GM18870 (cell line): Measurements from ENCODE around the gene RPP38.

Source experiments
- ATAC-seq: cut with Tn5 transposase; IDR thresholded peaks from one replicate; pipeline ENCODE4 v1.9.1; 2021; ENCODE audit warnings: moderate library complexity; ENCODE audit not compliant: unreplicated experiment

Gene RPP38, protein sequence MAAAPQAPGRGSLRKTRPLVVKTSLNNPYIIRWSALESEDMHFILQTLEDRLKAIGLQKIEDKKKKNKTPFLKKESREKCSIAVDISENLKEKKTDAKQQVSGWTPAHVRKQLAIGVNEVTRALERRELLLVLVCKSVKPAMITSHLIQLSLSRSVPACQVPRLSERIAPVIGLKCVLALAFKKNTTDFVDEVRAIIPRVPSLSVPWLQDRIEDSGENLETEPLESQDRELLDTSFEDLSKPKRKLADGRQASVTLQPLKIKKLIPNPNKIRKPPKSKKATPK

DNA sequence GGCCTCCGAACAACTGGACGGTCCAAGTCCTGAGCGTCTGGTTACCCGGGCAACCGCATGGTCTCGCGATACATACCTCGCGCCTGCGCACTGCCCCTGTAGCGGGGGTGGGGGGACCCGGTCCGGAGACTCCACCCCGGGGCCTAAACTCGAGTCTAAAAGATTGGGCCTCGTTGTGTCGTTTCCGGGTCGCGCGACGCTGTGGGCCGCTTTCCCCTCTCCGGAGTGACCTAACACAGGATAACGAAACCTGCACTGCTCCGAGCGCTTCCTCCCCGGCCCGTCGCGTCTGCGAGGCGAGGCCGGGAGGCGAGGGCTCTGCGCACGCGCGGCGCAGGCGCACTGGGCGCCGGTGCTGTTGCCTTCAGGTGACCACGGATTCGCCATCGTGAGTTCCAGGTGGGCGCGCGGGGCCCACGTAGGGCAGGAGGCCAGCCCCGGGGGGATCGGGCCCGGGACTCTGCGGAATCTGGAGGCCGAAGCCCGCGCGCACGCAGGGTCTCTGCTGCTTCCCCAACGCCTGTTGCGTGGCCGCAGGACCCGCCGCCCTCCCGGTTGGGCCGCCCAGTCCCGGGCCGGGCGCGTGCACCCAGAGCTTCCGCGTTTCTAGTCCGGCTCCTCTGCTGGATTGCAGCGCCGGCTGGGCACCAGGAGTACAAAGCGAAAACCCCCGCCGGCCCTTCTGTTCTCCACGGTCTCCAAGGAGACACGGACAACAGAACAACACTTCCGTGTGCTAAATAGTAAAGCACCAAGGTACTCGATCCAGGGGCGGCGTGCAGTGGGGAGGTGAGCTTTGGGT, at the start of gene RPP38:
Gene RPP38, plus strand, starts transcription at position 345 of the 802 bp plus-strand sequence. CDS start 5,960 bp downstream, outside the sequence.
- peak; percentile 89 for ATAC-seq

DNA sequence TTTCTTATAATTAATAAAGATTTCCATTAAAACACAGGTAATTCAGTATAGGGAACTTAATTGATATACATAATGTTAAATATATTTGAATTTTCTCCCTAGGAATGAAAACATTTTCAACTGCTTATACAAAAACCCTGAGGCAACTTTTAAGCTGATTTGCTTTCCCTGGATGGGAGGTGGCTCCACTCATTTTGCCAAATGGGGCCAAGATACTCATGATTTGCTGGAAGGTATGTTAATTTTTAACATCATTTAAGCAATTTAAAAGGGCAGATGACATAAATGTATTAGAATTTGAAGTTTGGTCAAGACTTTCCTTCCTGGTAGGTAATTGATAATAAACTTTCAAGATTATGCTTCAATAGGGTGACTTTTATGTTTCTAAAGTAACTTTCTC, 47.6 kb upstream of the RPP38 start:
- ATAC-seq = no peak

DNA sequence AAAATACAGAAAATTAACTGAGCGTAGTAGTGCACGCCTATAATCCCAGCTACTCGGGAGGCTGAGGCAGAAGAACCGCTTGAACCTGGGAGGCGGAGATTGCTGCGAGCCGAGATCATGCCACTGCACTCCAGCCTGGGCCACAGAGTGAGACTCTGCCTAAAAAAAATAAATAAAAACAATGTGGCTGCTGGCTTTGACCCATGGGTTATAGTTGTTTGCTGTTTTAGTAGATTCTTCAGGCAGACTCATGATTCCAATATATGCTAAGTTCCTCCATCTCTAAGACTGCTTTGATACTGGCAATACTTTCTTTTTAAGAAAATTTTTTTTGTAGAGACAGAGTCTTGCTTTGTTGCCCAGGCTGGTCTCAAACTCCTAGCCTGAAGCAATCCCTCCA, 45.0 kb upstream of the RPP38 start:
- no peak for ATAC-seq

DNA sequence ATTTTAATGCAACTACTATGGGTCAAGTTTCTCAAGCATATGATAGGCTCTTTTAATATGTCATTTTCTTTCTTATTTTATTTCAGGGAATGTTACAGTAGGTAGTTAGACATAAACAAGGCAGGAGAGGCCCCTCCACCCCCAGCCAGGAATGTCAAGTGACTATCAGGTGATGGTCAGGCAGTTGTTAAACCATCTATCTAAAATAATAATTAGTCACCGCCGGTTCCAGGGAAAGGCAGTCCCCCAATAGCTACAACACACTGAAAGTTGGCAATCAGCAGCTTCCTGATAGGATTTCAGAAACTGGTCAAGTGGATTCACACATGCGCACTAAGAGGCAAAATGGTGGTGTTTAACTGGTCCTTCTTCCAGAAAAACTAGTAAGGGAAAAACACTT, 44.1 kb upstream of the RPP38 start:
- ATAC-seq = no peak

DNA sequence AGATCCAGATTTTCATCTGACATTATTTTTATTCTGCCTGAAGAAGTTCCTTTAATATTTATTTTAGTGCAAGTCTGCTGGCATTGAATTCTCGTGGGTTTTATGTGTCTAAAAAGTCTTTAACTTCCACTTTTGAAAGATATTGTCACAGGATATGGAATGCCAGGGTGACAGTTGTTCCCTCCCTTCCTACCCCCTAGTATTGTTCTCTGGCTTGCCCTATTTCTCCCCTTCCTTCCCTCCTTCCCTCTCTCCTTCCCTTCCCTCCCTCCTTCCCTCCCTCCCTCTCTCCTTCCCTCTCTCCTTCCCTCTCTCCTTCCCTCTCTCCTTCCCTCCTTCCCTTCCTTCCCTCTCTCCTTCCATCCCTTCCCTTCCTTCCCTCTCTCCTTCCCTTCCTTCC, 38.5 kb upstream of the RPP38 start:
- ATAC-seq = no peak

- no peak for ATAC-seq
These were observed 37.2 kb upstream of the RPP38 start for GRCh38 chr10:15059914-15060313.

DNA sequence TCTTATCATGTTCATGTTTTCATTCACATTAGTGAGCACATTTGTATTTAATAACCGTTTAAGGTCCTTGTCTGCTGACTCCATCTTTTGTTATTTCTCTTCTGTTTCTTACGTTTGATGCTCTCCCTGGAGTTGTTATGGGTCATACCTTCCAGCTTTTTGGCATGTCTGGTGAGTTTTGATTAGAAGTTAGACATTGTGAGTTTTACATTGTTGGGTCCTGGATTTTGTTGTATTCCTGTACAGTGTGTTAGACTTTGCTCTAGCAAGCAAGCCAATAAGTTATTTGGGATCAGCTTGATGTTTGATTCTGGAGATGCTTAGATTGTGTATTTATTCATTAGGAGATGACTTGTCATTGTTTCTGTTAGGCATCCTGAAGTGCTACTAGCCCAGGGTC, 36.5 kb upstream of the RPP38 start:
- ATAC-seq = no peak

- no peak for ATAC-seq
These were observed 30.0 kb upstream of the RPP38 start for GRCh38 chr10:15067154-15067553.

DNA sequence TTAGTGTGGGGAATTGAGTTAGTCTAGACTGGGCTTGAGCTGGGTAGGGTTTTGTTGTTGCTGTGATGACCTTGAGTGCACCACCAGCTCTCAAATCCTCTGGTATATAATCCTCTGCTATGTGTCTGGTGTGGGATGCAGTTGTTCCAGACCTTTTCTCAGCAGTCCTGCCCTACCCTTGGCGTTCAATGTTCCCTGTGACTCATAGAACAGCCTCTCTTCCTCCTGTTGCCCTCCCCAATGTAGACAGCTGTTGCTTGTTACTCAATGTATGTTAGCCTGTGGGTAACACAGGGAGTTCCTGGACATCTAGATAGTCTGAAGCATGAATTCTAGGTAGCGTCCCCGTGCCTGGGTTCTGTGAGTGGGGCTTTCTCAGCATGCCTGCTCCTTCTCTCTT, 28.4 kb upstream of the RPP38 start:
- no peak for ATAC-seq

DNA sequence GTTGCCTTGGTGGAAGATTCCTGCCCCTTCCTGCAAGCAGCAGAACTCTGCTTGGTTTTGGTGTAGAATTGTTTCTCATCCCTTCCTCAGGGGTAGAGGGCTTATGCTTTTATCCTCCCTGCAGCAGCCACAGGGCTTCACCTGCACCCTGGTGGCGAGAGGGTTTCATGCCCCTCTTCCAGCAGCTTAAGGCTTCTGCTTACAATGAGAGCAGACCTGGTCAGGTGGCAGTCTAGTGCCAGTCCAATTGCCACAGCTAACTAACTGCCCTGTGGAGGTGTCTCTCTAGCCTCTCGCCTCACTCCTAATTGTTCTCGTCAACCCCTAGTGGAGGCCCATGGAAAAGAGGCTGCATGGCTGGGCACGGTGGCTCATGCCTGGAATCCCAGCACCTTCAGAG, 27.9 kb upstream of the RPP38 start:
- ATAC-seq = no peak

- ATAC-seq = no peak
These were observed 24.8 kb upstream of the RPP38 start for GRCh38 chr10:15072358-15072757.

DNA sequence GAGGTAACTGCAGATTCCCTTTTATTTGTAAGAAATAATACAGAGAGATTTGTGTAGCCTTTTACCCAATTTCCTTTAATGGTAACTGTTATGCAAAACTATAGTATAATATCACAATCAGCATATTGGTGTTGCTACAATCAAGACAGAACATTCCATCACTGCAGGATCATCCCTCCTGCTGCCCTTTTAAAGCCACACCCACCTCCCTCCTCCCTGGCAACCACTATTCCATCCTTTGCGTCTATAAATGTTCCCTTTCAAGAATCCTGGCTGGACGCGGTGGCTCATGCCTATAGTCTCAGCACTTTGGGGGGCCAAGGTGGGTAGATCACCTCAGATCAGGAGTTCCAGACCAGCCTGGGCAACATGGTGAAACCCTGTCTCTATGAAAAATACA, 21.7 kb upstream of the RPP38 start:
- no peak for ATAC-seq

- no peak for ATAC-seq
These were observed 13.3 kb upstream of the RPP38 start for GRCh38 chr10:15083674-15084501.

DNA sequence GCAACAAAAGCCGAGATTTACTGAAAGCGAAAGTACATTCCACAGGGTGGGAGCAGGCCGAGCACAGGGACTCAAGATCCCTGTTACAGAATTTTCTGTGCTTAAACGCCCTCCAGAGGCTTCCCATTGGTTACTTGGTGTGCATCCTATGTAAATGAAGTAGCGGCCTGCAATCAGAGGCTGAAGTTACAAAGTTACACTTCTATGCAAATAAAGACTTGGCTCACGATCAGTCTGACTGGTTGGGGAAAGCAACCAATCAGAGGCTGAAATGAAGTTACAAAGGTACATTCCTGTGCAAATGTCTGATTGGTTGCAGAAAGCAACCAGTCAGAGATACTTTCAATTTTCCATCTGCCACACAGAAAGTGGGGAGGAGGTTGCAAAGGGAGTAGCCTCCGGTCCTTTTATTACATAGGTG, 12.6 kb upstream of the RPP38 start:
- no peak for ATAC-seq

DNA sequence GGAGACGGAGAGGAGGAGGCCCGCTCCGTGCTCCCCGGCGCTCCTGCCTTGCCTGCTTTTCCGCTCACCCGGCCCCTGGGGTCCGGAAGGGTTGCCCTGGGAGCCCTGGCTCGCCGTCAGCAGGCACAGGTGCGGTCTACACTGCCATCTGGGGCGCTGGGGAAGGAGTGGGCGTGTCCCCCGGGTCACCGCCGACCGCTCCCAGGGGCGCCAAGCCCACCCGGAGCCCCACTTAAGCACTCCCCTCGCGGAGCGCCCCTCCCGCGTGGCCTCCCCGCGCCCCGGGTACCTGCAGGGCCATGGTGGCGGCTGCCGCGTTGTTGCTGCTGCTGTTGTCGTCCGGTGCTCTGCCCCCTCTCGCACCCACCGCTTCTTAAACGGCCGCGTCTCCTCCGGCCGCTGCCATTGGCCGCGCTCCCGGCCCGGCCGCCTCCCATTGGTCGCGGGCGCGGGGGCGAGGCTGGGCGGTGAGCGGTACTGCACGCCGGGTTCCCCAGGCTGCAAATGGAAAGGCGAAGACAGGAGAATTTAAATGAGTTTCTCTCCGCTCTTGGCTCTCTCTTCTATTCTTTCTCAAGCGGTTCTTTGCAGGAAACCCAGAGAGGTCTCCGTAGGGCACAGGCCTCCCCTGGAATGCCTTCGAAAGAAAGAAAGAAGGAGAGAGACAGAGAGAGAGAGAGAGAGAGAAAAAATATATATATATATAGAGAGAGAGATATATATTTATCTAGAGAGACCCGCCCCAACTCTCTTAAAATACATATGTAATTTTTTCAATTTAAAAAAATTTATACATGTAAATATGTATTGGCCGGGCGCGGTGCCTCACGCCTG, 8.5 kb upstream of the RPP38 start, which contains the start of gene ACBD7:
Gene ACBD7, minus strand, starts transcription at position 349 of the 834 bp plus-strand sequence. Its CDS starts 48 bp downstream, at position 301.
- ATAC-seq = peak; percentile 80

DNA sequence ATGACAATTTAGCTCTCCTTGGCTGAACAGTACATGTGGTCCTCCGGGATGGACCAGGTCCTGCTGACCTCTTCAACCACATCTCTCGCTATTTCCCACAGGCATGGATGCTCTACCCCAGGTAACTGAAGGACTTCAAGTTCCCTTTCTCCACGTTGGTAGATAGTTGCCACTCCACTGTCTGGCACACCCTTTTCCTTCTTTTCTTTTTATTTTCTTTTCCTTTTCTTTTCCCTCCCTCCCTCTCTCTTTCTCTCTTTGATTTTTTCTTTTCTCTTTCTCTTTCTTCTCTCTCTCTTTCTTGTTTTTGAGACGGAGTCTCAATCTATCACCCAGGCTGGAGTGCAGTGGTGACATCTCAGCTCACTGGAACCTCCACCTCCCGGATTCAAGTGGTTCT, 5.7 kb upstream of the RPP38 start:
- no peak for ATAC-seq

DNA sequence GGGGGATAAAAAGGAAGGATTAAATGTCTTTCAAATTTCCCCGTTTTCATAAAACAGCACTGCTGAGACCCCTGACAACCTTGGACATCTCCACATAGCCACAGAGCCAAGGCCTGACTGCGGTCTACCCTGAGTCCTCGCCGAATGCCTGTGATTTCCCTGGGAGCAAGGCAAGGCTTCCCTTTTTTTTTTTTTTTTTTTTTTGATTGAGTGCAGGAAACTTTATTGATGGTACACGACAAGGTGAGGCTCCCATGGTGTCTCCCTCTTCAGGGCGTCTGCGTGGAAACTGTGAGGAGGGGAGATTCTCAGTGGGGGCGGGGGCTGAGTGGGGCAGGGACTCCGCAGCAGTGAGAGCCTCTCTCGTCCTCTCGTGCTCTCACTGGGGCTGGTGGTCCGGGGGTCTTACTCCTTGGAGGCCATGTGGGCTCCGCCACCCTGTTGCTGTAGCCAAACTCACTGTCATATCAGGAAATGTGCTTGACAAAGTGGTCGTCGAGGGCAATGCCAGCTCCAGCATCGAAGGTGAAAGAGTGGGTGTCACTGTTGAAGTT, 4.2 kb upstream of the RPP38 start:
- ATAC-seq = no peak

- ATAC-seq = peak; percentile 21
These were observed 519 bp upstream of the RPP38 start for GRCh38 chr10:15096661-15097010.

- no peak for ATAC-seq
These were observed 2.7 kb downstream of the RPP38 start for GRCh38 chr10:15099886-15100285.

DNA sequence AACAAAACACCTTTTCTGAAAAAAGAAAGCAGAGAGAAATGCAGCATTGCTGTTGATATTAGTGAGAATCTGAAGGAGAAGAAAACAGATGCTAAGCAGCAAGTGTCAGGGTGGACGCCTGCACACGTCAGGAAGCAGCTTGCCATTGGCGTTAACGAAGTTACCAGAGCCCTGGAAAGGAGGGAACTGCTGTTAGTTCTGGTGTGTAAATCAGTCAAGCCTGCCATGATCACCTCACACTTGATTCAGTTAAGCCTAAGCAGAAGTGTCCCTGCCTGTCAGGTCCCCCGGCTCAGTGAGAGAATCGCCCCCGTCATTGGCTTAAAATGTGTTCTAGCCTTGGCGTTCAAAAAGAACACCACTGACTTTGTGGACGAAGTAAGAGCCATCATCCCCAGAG, 6.4 kb downstream of the RPP38 start:
- ATAC-seq = no peak
